ENCODE data around the gene MYO7A. TPM values are rescaled to one million over a fixed set of nuclear protein-coding genes. Genes with fewer than 3 reads are reported as not detected.
A peak's percentile ranks its signal among the peaks of the same experiment; 100 is the strongest.

MYO7A gene
- total RNA-seq, 4 donors from 2014 or later = 13.4 to 29.9 (median 18.0) TPM

GRCh38 chr11:77189588-77190210 lies 61.7 kb downstream of the MYO7A start:
- ATAC-seq (ENCODE audit: low FRiP score) (no peak), DNase-seq (ENCODE audit: low spot score) (no peak)
- TF ChIP-seq CTCF (IDR thresholded peaks at IDR 0.05) = no peak

GRCh38 chr11:77190331-77191075 lies 62.5 kb downstream of the MYO7A start:
- ATAC-seq (ENCODE audit: low FRiP score) (no peak), DNase-seq (ENCODE audit: low spot score) (no peak)
- no peak for TF ChIP-seq CTCF (IDR thresholded peaks at IDR 0.05)

GRCh38 chr11:77191429-77191822 lies 63.4 kb downstream of the MYO7A start:
- ATAC-seq (ENCODE audit: low FRiP score) = no peak
- no peak for DNase-seq (ENCODE audit: low spot score)
- no peak for TF ChIP-seq CTCF (IDR thresholded peaks at IDR 0.05)

GRCh38 chr11:77191823-77192495 lies 63.9 kb downstream of the MYO7A start:
- TF ChIP-seq CTCF (IDR thresholded peaks at IDR 0.05) = no peak
- peak; percentile 50 for ATAC-seq (ENCODE audit: low FRiP score)
- no peak for DNase-seq (ENCODE audit: low spot score)

GRCh38 chr11:77193167-77193566 lies 65.1 kb downstream of the MYO7A start:
- no peak for DNase-seq (ENCODE audit: low spot score)
- ATAC-seq (ENCODE audit: low FRiP score) = no peak
- no peak for TF ChIP-seq CTCF (IDR thresholded peaks at IDR 0.05)

GRCh38 chr11:77193911-77194830 lies 66.1 kb downstream of the MYO7A start:
- no peak for DNase-seq (ENCODE audit: low spot score)
- no peak for TF ChIP-seq CTCF (IDR thresholded peaks at IDR 0.05)
- no peak for ATAC-seq (ENCODE audit: low FRiP score)

All from omental fat pad (tissue), 4 donors.